K562 (cell line): ENCODE results near the gene LIN7A.

Experiments used
- CREM ChIP-seq: IDR thresholded peaks from 2 replicates; pipeline ENCODE4 v1.6.1; 2014; ENCODE audit warnings: antibody characterized with exemption, low read depth
- FOXK1 ChIP-seq: sonication (generic); formaldehyde crosslinking; IDR thresholded peaks from 2 replicates; pipeline ENCODE4 v1.8.0; 2022; ENCODE audit warnings: missing genetic modification reagents, mild to moderate bottlenecking, borderline replicate concordance
- MAZ ChIP-seq, 2 experiments: fragments of 450-650 bp in 1 of 2; sonication (generic) in 1 of 2; formaldehyde crosslinking; IDR thresholded peaks in 1 of 2; conservative IDR thresholded peaks in 1 of 2; 2 replicates each; pipeline versions ENCODE4 v1.4.0 to v1.5.0; 2020; ENCODE audit warnings: mild to moderate bottlenecking in 1 of 2, missing genetic modification reagents in 1 of 2
- NFE2 ChIP-seq: IDR thresholded peaks from 2 replicates; pipeline ENCODE4 v1.6.1; 2014; ENCODE audit warnings: antibody characterized with exemption, low read depth
- NR2C2 ChIP-seq, 2 experiments: fragments of 200-800 bp in 1 of 2; sonication (Bioruptor generic) in 1 of 2; sonication (generic) in 1 of 2; formaldehyde crosslinking in 1 of 2; IDR thresholded peaks; 2 replicates each; pipeline versions ENCODE4 v1.6.1 to v1.8.0; 2016 to 2022; ENCODE audit warnings: mild to moderate bottlenecking in 1 of 2, missing compliant biosample characterization in 1 of 2, missing genetic modification characterization in 1 of 2, missing genetic modification reagents in 1 of 2
- POLR2A ChIP-seq: fragments of 450-650 bp; conservative IDR thresholded peaks from 2 replicates; pipeline ENCODE4 v1.6.1; 2016
- SETDB1 ChIP-seq: IDR thresholded peaks from one replicate; pipeline ENCODE4 v1.6.1; 2012; ENCODE audit warnings: low read length, control low read depth, inconsistent platforms
- TCF7L2 ChIP-seq: fragments of 150-350 bp; IDR thresholded peaks from 2 replicates; pipeline ENCODE4 v1.6.1; 2016; ENCODE audit warnings: low read depth, mild to moderate bottlenecking, low read length, moderate library complexity
- TF ChIP-seq, protein P1 (sequence below): fragments of 250-450 bp; sonication (Bioruptor Pico); IDR thresholded peaks from 2 replicates; pipeline ENCODE4 v1.4.0; 2020; ENCODE audit warnings: mild to moderate bottlenecking
- TF ChIP-seq, protein P2 (sequence below), 3 experiments: IDR thresholded peaks in 2 of 3; conservative IDR thresholded peaks in 1 of 3; 2 replicates each; pipeline ENCODE4 v1.5.1; 2011 to 2012; ENCODE audit warnings: low read length in 3 of 3, mild to moderate bottlenecking in 3 of 3, control low read depth in 2 of 3, improper control_type of control experiment in 1 of 3, inconsistent platforms in 1 of 3, low read depth in 1 of 3, mixed read lengths in 1 of 3, moderate library complexity in 1 of 3; ENCODE audit not compliant: insufficient read depth in 2 of 3
- TF ChIP-seq, protein P3 (sequence below): sonication (generic); formaldehyde crosslinking; IDR thresholded peaks from 2 replicates; pipeline ENCODE4 v1.8.1; 2023; ENCODE audit warnings: mild to moderate bottlenecking, missing genetic modification reagents, moderate library complexity
- TF ChIP-seq, protein P4 (sequence below): fragments of 250-450 bp; sonication (Bioruptor Pico); IDR thresholded peaks from 2 replicates; pipeline ENCODE4 v1.5.0; 2021; ENCODE audit warnings: mild to moderate bottlenecking, borderline replicate concordance
- TF ChIP-seq, protein P5 (sequence below): sonication (generic); formaldehyde crosslinking; IDR thresholded peaks from 2 replicates; pipeline ENCODE4 v1.8.1; 2022; ENCODE audit warnings: missing genetic modification reagents

DNA sequence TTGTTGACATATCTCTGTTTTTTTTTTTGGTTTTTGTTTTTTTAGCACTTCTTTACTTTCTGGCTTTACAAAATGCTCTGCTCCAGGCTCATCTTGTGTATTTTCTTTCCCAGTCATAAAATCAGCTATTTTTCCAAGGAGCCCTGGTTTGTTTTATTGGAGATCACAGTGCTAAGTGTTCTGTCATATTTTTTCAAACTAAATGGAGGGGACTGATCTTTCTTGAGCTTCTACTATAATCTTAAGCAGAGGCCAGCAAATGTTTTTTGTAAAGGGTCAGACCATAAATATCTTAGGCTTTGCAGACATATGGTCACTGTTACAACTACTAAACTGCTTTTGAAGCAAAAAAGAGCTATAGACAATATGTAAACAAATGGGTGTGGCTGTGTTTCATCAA is 30.6 kb upstream of the LIN7A start:
- TF ChIP-seq NFE2, result no peak
- TF ChIP-seq, protein P1, sequence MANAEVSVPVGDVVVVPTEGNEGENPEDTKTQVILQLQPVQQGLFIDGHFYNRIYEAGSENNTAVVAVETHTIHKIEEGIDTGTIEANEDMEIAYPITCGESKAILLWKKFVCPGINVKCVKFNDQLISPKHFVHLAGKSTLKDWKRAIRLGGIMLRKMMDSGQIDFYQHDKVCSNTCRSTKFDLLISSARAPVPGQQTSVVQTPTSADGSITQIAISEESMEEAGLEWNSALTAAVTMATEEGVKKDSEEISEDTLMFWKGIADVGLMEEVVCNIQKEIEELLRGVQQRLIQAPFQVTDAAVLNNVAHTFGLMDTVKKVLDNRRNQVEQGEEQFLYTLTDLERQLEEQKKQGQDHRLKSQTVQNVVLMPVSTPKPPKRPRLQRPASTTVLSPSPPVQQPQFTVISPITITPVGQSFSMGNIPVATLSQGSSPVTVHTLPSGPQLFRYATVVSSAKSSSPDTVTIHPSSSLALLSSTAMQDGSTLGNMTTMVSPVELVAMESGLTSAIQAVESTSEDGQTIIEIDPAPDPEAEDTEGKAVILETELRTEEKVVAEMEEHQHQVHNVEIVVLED (CRISPR knock-in tag), result no peak
- TF ChIP-seq FOXK1, result no peak
- no peak for TF ChIP-seq MAZ (CRISPR knock-in tag; conservative IDR thresholded peaks at IDR 0.05 in 1 of 2, IDR thresholded peaks at IDR 0.05 in 1 of 2)
- TF ChIP-seq, protein P2, sequence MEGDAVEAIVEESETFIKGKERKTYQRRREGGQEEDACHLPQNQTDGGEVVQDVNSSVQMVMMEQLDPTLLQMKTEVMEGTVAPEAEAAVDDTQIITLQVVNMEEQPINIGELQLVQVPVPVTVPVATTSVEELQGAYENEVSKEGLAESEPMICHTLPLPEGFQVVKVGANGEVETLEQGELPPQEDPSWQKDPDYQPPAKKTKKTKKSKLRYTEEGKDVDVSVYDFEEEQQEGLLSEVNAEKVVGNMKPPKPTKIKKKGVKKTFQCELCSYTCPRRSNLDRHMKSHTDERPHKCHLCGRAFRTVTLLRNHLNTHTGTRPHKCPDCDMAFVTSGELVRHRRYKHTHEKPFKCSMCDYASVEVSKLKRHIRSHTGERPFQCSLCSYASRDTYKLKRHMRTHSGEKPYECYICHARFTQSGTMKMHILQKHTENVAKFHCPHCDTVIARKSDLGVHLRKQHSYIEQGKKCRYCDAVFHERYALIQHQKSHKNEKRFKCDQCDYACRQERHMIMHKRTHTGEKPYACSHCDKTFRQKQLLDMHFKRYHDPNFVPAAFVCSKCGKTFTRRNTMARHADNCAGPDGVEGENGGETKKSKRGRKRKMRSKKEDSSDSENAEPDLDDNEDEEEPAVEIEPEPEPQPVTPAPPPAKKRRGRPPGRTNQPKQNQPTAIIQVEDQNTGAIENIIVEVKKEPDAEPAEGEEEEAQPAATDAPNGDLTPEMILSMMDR (IDR thresholded peaks at IDR 0.05 in 2 of 3, conservative IDR thresholded peaks at IDR 0.05 in 1 of 3; ENCODE audit: insufficient read depth in 2 of 3, low read depth in 1 of 3, low read length in 3 of 3), result no peak
- TF ChIP-seq, protein P3, sequence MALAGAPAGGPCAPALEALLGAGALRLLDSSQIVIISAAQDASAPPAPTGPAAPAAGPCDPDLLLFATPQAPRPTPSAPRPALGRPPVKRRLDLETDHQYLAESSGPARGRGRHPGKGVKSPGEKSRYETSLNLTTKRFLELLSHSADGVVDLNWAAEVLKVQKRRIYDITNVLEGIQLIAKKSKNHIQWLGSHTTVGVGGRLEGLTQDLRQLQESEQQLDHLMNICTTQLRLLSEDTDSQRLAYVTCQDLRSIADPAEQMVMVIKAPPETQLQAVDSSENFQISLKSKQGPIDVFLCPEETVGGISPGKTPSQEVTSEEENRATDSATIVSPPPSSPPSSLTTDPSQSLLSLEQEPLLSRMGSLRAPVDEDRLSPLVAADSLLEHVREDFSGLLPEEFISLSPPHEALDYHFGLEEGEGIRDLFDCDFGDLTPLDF (CRISPR knock-in tag), result no peak
- TF ChIP-seq POLR2A, result no peak
- TF ChIP-seq, protein P4, sequence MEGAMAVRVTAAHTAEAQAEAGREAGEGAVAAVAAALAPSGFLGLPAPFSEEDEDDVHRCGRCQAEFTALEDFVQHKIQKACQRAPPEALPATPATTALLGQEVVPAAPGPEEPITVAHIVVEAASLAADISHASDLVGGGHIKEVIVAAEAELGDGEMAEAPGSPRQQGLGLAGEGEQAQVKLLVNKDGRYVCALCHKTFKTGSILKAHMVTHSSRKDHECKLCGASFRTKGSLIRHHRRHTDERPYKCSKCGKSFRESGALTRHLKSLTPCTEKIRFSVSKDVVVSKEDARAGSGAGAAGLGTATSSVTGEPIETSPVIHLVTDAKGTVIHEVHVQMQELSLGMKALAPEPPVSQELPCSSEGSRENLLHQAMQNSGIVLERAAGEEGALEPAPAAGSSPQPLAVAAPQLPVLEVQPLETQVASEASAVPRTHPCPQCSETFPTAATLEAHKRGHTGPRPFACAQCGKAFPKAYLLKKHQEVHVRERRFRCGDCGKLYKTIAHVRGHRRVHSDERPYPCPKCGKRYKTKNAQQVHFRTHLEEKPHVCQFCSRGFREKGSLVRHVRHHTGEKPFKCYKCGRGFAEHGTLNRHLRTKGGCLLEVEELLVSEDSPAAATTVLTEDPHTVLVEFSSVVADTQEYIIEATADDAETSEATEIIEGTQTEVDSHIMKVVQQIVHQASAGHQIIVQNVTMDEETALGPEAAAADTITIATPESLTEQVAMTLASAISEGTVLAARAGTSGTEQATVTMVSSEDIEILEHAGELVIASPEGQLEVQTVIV (CRISPR knock-in tag), result no peak
- TF ChIP-seq TCF7L2, result no peak
- no peak for TF ChIP-seq CREM
- TF ChIP-seq, protein P5, sequence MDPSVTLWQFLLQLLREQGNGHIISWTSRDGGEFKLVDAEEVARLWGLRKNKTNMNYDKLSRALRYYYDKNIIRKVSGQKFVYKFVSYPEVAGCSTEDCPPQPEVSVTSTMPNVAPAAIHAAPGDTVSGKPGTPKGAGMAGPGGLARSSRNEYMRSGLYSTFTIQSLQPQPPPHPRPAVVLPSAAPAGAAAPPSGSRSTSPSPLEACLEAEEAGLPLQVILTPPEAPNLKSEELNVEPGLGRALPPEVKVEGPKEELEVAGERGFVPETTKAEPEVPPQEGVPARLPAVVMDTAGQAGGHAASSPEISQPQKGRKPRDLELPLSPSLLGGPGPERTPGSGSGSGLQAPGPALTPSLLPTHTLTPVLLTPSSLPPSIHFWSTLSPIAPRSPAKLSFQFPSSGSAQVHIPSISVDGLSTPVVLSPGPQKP (CRISPR knock-in tag), result no peak
- no peak for TF ChIP-seq SETDB1
- no peak for TF ChIP-seq NR2C2 (CRISPR knock-in tag; IDR thresholded peaks at IDR 0.05)
- no peak for TF ChIP-seq NR2C2 (tag; IDR thresholded peaks at IDR 0.05)
